HG03139 (cell line): Measurements from ENCODE around the gene ARID1B.

Source experiments
- ATAC-seq: cut with Tn5 transposase; IDR thresholded peaks from one replicate; pipeline ENCODE4 v1.9.1; 2021; ENCODE audit not compliant: unreplicated experiment

Gene ARID1B

GRCh38 chr6:157253017-157253416 lies 475.8 kb downstream of the ARID1B start:
- no peak for ATAC-seq

- no peak for ATAC-seq
Measured at GRCh38 chr6:157253699-157254098, 476.5 kb downstream of the ARID1B start.

GRCh38 chr6:157254538-157254937 lies 477.4 kb downstream of the ARID1B start:
- ATAC-seq, result no peak

GRCh38 chr6:157255079-157255478 lies 477.9 kb downstream of the ARID1B start:
- no peak for ATAC-seq

- ATAC-seq, result no peak
Measured at GRCh38 chr6:157258878-157259277, 481.7 kb downstream of the ARID1B start.

GRCh38 chr6:157259443-157259842 lies 482.3 kb downstream of the ARID1B start:
- ATAC-seq, result no peak
